ENCODE measurements around the gene PPP1R26. TPM values are rescaled to one million over a fixed set of nuclear protein-coding genes. Genes with fewer than 3 reads are reported as not detected.

Gene PPP1R26
- total RNA-seq, 1 donor from 2014 or later: 11.5 TPM

GRCh38 chr9:135498381-135499126, 19.0 kb downstream of the PPP1R26 start:
- Histone ChIP-seq H3K27me3 (ENCODE audit: control insufficient read depth in 3 of 3, insufficient read depth in 3 of 3, low read length in 3 of 3) (peaks cover 0 to 8% (median 6%) of the 10 kb centered on the region in 3 donors), H3K9ac (ENCODE audit: low read depth in 1 of 3, low read length in 3 of 3) (no peak overlapping the region), H3K4me3 (ENCODE audit: low read length in 3 of 3) (no peak overlapping the region), H3K4me1 (ENCODE audit: control insufficient read depth in 3 of 3, insufficient read depth in 3 of 3, low read length in 3 of 3) (peaks cover 24 to 28% (median 28%) of the 10 kb centered on the region in 3 donors), H3K27ac (ENCODE audit: low read depth, low read length) (no peak overlapping the region), H3K36me3 (ENCODE audit: control insufficient read depth in 3 of 3, insufficient read depth in 3 of 3, low read length in 3 of 3) (peaks cover 7 to 13% (median 12%) of the 10 kb centered on the region in 3 donors), H3K9me3 (ENCODE audit: control insufficient read depth in 3 of 3, low read length in 3 of 3) (no peaks in the 10 kb centered on the region)

GRCh38 chr9:135499326-135500070, 19.9 kb downstream of the PPP1R26 start:
- peaks cover 16 to 22% (median 22%) of the 10 kb centered on the region in 3 donors for H3K36me3 ChIP-seq (ENCODE audit: control insufficient read depth in 3 of 3, insufficient read depth in 3 of 3, low read length in 3 of 3)
- peaks cover 0 to 8% (median 6%) of the 10 kb centered on the region in 3 donors for H3K27me3 ChIP-seq (ENCODE audit: control insufficient read depth in 3 of 3, insufficient read depth in 3 of 3, low read length in 3 of 3)
- H3K4me1 ChIP-seq (ENCODE audit: control insufficient read depth in 3 of 3, insufficient read depth in 3 of 3, low read length in 3 of 3): peaks cover 24 to 28% (median 28%) of the 10 kb centered on the region in 3 donors
- H3K4me3 ChIP-seq (ENCODE audit: low read length in 3 of 3): peak overlapping the region; percentile 85 to 89 (median 87)
- no peak overlapping the region for H3K27ac ChIP-seq (ENCODE audit: low read depth, low read length)
- H3K9ac ChIP-seq (ENCODE audit: low read depth in 1 of 3, low read length in 3 of 3): peak overlapping the region; percentile 57 to 90 (median 87)
- no peaks in the 10 kb centered on the region for H3K9me3 ChIP-seq (ENCODE audit: control insufficient read depth in 3 of 3, low read length in 3 of 3)

GRCh38 chr9:135500071-135500524, 20.5 kb downstream of the PPP1R26 start:
- no peak overlapping the region for H3K27ac ChIP-seq (ENCODE audit: low read depth, low read length)
- peak overlapping the region; percentile 85 to 89 (median 87) for H3K4me3 ChIP-seq (ENCODE audit: low read length in 3 of 3)
- H3K27me3 ChIP-seq (ENCODE audit: control insufficient read depth in 3 of 3, insufficient read depth in 3 of 3, low read length in 3 of 3): peaks cover 0 to 6% (median 4%) of the 10 kb centered on the region in 3 donors
- H3K36me3 ChIP-seq (ENCODE audit: control insufficient read depth in 3 of 3, insufficient read depth in 3 of 3, low read length in 3 of 3): peaks cover 21 to 28% (median 26%) of the 10 kb centered on the region in 3 donors
- no peaks in the 10 kb centered on the region for H3K9me3 ChIP-seq (ENCODE audit: control insufficient read depth in 3 of 3, low read length in 3 of 3)
- H3K4me1 ChIP-seq (ENCODE audit: control insufficient read depth in 3 of 3, insufficient read depth in 3 of 3, low read length in 3 of 3): peaks cover 28% of the 10 kb centered on the region in 3 donors
- H3K9ac ChIP-seq (ENCODE audit: low read depth in 1 of 3, low read length in 3 of 3): peak overlapping the region; percentile 57 to 90 (median 87)

- Histone ChIP-seq H3K9ac (ENCODE audit: low read depth in 1 of 3, low read length in 3 of 3) (peak within 1 kb of the TSS; percentile 86 to 90 (median 87)), H3K27me3 (ENCODE audit: control insufficient read depth in 3 of 3, insufficient read depth in 3 of 3, low read length in 3 of 3) (peaks cover 0 to 6% (median 4%) of the 10 kb centered on the region in 3 donors), H3K27ac (ENCODE audit: low read depth, low read length) (peak within 1 kb of the TSS; percentile 19), H3K4me3 (ENCODE audit: low read length in 3 of 3) (peak within 1 kb of the TSS; percentile 85 to 89 (median 87)), H3K9me3 (ENCODE audit: control insufficient read depth in 3 of 3, low read length in 3 of 3) (no peaks in the 10 kb centered on the region), H3K4me1 (ENCODE audit: control insufficient read depth in 3 of 3, insufficient read depth in 3 of 3, low read length in 3 of 3) (peaks cover 28% of the 10 kb centered on the region in 3 donors), H3K36me3 (ENCODE audit: control insufficient read depth in 3 of 3, insufficient read depth in 3 of 3, low read length in 3 of 3) (peaks cover 21 to 31% (median 26%) of the 10 kb centered on the region in 3 donors)
Observed at GRCh38 chr9:135500525-135501260, 21.1 kb downstream of the PPP1R26 start, which contains the start of gene MRPS2. Gene MRPS2, plus strand, starts transcription at chr9:135500682. Its CDS starts 29 bp downstream, at chr9:135500711.

- peak overlapping the region; percentile 86 to 90 (median 87) for H3K9ac ChIP-seq (ENCODE audit: low read depth in 1 of 3, low read length in 3 of 3)
- peaks cover 21 to 31% (median 26%) of the 10 kb centered on the region in 3 donors for H3K36me3 ChIP-seq (ENCODE audit: control insufficient read depth in 3 of 3, insufficient read depth in 3 of 3, low read length in 3 of 3)
- peaks cover 28% of the 10 kb centered on the region in 3 donors for H3K4me1 ChIP-seq (ENCODE audit: control insufficient read depth in 3 of 3, insufficient read depth in 3 of 3, low read length in 3 of 3)
- peaks cover 0 to 6% (median 4%) of the 10 kb centered on the region in 3 donors for H3K27me3 ChIP-seq (ENCODE audit: control insufficient read depth in 3 of 3, insufficient read depth in 3 of 3, low read length in 3 of 3)
- H3K27ac ChIP-seq (ENCODE audit: low read depth, low read length): no peak overlapping the region
- H3K4me3 ChIP-seq (ENCODE audit: low read length in 3 of 3): peak overlapping the region; percentile 85 to 89 (median 87)
- no peaks in the 10 kb centered on the region for H3K9me3 ChIP-seq (ENCODE audit: control insufficient read depth in 3 of 3, low read length in 3 of 3)
Observed at GRCh38 chr9:135501261-135502167, 21.9 kb downstream of the PPP1R26 start.

GRCh38 chr9:135502168-135502872, 22.7 kb downstream of the PPP1R26 start:
- Histone ChIP-seq H3K27ac (ENCODE audit: low read depth, low read length) (no peak overlapping the region), H3K27me3 (ENCODE audit: control insufficient read depth in 3 of 3, insufficient read depth in 3 of 3, low read length in 3 of 3) (peaks cover 0 to 6% (median 4%) of the 10 kb centered on the region in 3 donors), H3K9ac (ENCODE audit: low read depth in 1 of 3, low read length in 3 of 3) (peak overlapping the region in 2 of 3 donors; percentile 87 to 90), H3K36me3 (ENCODE audit: control insufficient read depth in 3 of 3, insufficient read depth in 3 of 3, low read length in 3 of 3) (peaks cover 21 to 31% (median 26%) of the 10 kb centered on the region in 3 donors), H3K9me3 (ENCODE audit: control insufficient read depth in 3 of 3, low read length in 3 of 3) (no peaks in the 10 kb centered on the region), H3K4me3 (ENCODE audit: low read length in 3 of 3) (peak overlapping the region; percentile 85 to 89 (median 87)), H3K4me1 (ENCODE audit: control insufficient read depth in 3 of 3, insufficient read depth in 3 of 3, low read length in 3 of 3) (peaks cover 28% of the 10 kb centered on the region in 3 donors)

- Histone ChIP-seq H3K4me1 (ENCODE audit: control insufficient read depth in 3 of 3, insufficient read depth in 3 of 3, low read length in 3 of 3) (peaks cover 28% of the 10 kb centered on the region in 3 donors), H3K9ac (ENCODE audit: low read depth in 1 of 3, low read length in 3 of 3) (no peak overlapping the region), H3K36me3 (ENCODE audit: control insufficient read depth in 3 of 3, insufficient read depth in 3 of 3, low read length in 3 of 3) (peaks cover 21 to 31% (median 26%) of the 10 kb centered on the region in 3 donors), H3K4me3 (ENCODE audit: low read length in 3 of 3) (no peak overlapping the region), H3K27ac (ENCODE audit: low read depth, low read length) (no peak overlapping the region), H3K9me3 (ENCODE audit: control insufficient read depth in 3 of 3, low read length in 3 of 3) (no peaks in the 10 kb centered on the region), H3K27me3 (ENCODE audit: control insufficient read depth in 3 of 3, insufficient read depth in 3 of 3, low read length in 3 of 3) (peaks cover 0 to 6% (median 4%) of the 10 kb centered on the region in 3 donors)
Observed at GRCh38 chr9:135502873-135503321, 23.3 kb downstream of the PPP1R26 start.

- no peak overlapping the region for H3K27ac ChIP-seq (ENCODE audit: low read depth, low read length)
- H3K36me3 ChIP-seq (ENCODE audit: control insufficient read depth in 3 of 3, insufficient read depth in 3 of 3, low read length in 3 of 3): peaks cover 21 to 31% (median 26%) of the 10 kb centered on the region in 3 donors
- H3K4me3 ChIP-seq (ENCODE audit: low read length in 3 of 3): no peak overlapping the region
- peaks cover 0 to 6% (median 0%) of the 10 kb centered on the region in 3 donors for H3K27me3 ChIP-seq (ENCODE audit: control insufficient read depth in 3 of 3, insufficient read depth in 3 of 3, low read length in 3 of 3)
- peaks cover 28% of the 10 kb centered on the region in 3 donors for H3K4me1 ChIP-seq (ENCODE audit: control insufficient read depth in 3 of 3, insufficient read depth in 3 of 3, low read length in 3 of 3)
- H3K9ac ChIP-seq (ENCODE audit: low read depth in 1 of 3, low read length in 3 of 3): no peak overlapping the region
- H3K9me3 ChIP-seq (ENCODE audit: control insufficient read depth in 3 of 3, low read length in 3 of 3): no peaks in the 10 kb centered on the region
Observed at GRCh38 chr9:135503371-135504261, 24.0 kb downstream of the PPP1R26 start.

All from skeletal muscle tissue (tissue), 4 donors.